K562 (cell line): ENCODE measurements around the gene RAB5B. TPM values are rescaled to one million over a fixed set of nuclear protein-coding genes. Genes with fewer than 3 reads are reported as not detected.

Experiments used
- HMGN3 ChIP-seq: IDR thresholded peaks from 2 replicates; pipeline ENCODE4 v1.6.1; 2011; ENCODE audit warnings: borderline replicate concordance, low read depth, mild to moderate bottlenecking, mixed read lengths, low read length; ENCODE audit not compliant: insufficient read length; ENCODE audit errors: extremely low read depth
- KDM5B ChIP-seq: fragments of 200-600 bp; sonication (generic); IDR thresholded peaks from 2 replicates; pipeline ENCODE4 v1.6.1; 2012; ENCODE audit warnings: low read depth, mild to moderate bottlenecking, moderate library complexity, low read length, control low read depth, inconsistent platforms; ENCODE audit not compliant: insufficient replicate concordance
- RAD21 ChIP-seq, 2 experiments: fragments of 250-450 bp in 1 of 2; fragments of 450-650 bp in 1 of 2; sonication (Bioruptor Pico) in 1 of 2; formaldehyde crosslinking in 1 of 2; IDR thresholded peaks in 1 of 2; conservative IDR thresholded peaks in 1 of 2; 2 replicates each; pipeline versions ENCODE4 v1.4.0 to v1.8.0; 2020 to 2022; ENCODE audit warnings: mild to moderate bottlenecking in 2 of 2, moderate library complexity in 1 of 2
- SREBF2 ChIP-seq: sonication (generic); formaldehyde crosslinking; IDR thresholded peaks from 2 replicates; pipeline ENCODE4 v1.4.0; 2020; ENCODE audit warnings: mild to moderate bottlenecking, missing genetic modification reagents
- ZBTB7A ChIP-seq: IDR thresholded peaks from 2 replicates; pipeline ENCODE4 v1.6.1; 2011; ENCODE audit warnings: low read depth, mild to moderate bottlenecking, low read length, moderate library complexity, borderline replicate concordance; ENCODE audit not compliant: control insufficient read depth
- polyA plus RNA-seq, 8 experiments: library from polyadenylated mRNA; depleted of rRNA in 4 of 8; stranded (reverse) in 5 of 8; unstranded in 3 of 8; fragments of >200 nt; fragmentation: Nextera tagmentation in 2 of 8; fragmentation: Illumina TruSeq in 1 of 8; extraction: Ambion mirVana in 2 of 8; extraction: Trizol in 1 of 8; gene quantifications; 2 replicates each; pipeline versions ENCODE4 v1.2.1 to v1.2.3, GENCODE V29; 2011 to 2014; ENCODE audit warnings: inconsistent platforms in 1 of 8, missing spikeins in 1 of 8
- total RNA-seq, 7 experiments: library from RNA; depleted of rRNA in 6 of 7; stranded (reverse); fragments of >200 nt in 6 of 7; fragmentation: Illumina TruSeq in 2 of 7; extraction: Trizol in 2 of 7; gene quantifications; 2 replicates each; pipeline versions ENCODE4 v1.2.1 to v1.2.3, GENCODE V29; 2011 to 2021; ENCODE audit warnings: low replicate concordance in 1 of 7
- TF ChIP-seq, protein P1 (sequence below): sonication (generic); formaldehyde crosslinking; IDR thresholded peaks from 2 replicates; pipeline ENCODE4 v1.4.0; 2020; ENCODE audit warnings: mild to moderate bottlenecking, missing genetic modification reagents
- TF ChIP-seq, protein P2 (sequence below): fragments of 250-450 bp; sonication (Bioruptor Pico); IDR thresholded peaks from 2 replicates; pipeline ENCODE4 v1.5.0; 2021
- TF ChIP-seq, protein P3 (sequence below), 2 experiments: fragments of 150-350 bp in 1 of 2; IDR thresholded peaks; 2 replicates each; pipeline ENCODE4 v1.6.1; 2012 to 2016; ENCODE audit warnings: low read depth in 2 of 2, low read length in 2 of 2, mild to moderate bottlenecking in 1 of 2, moderate library complexity in 1 of 2
- TF ChIP-seq, protein P4 (sequence below): IDR thresholded peaks from 3 replicates; pipeline ENCODE4 v1.6.1; 2011; ENCODE audit warnings: borderline replicate concordance, mild to moderate bottlenecking, moderate library complexity; ENCODE audit not compliant: insufficient read length; ENCODE audit errors: extremely low read depth
- TF ChIP-seq, protein P5 (sequence below): fragments of 450-650 bp; conservative IDR thresholded peaks from 2 replicates; pipeline ENCODE4 v1.6.1; 2016; ENCODE audit warnings: missing genetic modification characterization, low read depth, mild to moderate bottlenecking, missing compliant biosample characterization, moderate library complexity
- TF ChIP-seq, protein P6 (sequence below), 2 experiments: fragments of 450-650 bp in 1 of 2; sonication (generic) in 1 of 2; formaldehyde crosslinking in 1 of 2; IDR thresholded peaks in 1 of 2; conservative IDR thresholded peaks in 1 of 2; 2 replicates each; pipeline versions ENCODE4 v1.6.1 to v1.8.1; 2016 to 2023; ENCODE audit warnings: mild to moderate bottlenecking in 2 of 2, moderate library complexity in 2 of 2, inconsistent platforms in 1 of 2, missing genetic modification reagents in 1 of 2

The RAB5B gene
- total and polyA plus RNA-seq, 9 of the 15 experiments (the other 6 are each of a cell fraction or from before 2014, with no cell fraction given), result 6.8 to 73.8 (median 25.2) TPM

DNA sequence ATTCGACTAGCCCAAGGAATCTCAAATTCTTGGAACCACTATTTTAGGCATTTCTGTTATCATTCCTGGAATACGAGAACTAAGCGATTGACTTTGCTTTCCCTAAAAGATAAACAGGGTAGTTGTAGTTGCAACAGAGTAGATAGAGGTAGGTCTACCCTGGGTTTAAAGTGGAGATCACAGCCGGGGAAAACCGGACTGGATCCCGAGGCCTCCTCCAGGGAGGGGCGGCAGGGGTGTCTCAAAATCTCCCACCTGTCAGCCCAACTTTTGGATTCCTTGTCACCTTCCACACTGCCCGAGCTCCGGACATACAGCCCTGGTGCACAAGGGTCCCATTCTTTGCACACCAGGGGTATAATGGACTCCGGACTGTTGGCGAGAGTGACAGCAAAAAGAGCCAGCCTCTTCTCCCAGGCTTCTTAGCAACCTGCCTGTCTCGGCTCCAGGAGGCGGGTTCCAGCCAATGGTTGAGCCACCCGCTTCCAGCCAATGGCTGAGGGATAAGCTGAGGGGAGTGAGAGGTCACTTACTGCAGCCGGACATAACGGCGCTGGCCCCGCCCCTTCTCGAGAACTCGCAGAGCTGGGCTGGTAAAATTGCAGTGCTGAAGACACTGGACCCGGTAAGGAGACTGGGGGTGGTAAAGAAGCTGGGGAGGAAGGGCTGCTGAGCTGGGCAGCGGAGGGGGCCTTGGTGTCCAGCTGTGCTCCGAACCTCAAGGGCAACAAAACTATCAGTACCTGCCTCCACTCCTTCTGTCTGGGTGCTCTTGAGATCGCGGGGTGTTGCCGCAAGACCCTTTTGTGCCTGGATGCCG is 23.0 kb downstream of the RAB5B start, which contains the start of gene SUOX (continued):
- TF ChIP-seq, protein P1, sequence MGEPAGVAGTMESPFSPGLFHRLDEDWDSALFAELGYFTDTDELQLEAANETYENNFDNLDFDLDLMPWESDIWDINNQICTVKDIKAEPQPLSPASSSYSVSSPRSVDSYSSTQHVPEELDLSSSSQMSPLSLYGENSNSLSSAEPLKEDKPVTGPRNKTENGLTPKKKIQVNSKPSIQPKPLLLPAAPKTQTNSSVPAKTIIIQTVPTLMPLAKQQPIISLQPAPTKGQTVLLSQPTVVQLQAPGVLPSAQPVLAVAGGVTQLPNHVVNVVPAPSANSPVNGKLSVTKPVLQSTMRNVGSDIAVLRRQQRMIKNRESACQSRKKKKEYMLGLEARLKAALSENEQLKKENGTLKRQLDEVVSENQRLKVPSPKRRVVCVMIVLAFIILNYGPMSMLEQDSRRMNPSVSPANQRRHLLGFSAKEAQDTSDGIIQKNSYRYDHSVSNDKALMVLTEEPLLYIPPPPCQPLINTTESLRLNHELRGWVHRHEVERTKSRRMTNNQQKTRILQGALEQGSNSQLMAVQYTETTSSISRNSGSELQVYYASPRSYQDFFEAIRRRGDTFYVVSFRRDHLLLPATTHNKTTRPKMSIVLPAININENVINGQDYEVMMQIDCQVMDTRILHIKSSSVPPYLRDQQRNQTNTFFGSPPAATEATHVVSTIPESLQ (CRISPR knock-in tag), result no peak
- TF ChIP-seq ZBTB7A (0 out of 2 replicates have a peak, but pooled peaks have one; percentile 39), HMGN3 (no peak), SREBF2 (CRISPR knock-in tag) (no peak), KDM5B (peak; percentile 58), RAD21 (CRISPR knock-in tag; conservative IDR thresholded peaks at IDR 0.05 in 1 of 2, IDR thresholded peaks at IDR 0.05 in 1 of 2) (no peak)
- TF ChIP-seq, protein P2, sequence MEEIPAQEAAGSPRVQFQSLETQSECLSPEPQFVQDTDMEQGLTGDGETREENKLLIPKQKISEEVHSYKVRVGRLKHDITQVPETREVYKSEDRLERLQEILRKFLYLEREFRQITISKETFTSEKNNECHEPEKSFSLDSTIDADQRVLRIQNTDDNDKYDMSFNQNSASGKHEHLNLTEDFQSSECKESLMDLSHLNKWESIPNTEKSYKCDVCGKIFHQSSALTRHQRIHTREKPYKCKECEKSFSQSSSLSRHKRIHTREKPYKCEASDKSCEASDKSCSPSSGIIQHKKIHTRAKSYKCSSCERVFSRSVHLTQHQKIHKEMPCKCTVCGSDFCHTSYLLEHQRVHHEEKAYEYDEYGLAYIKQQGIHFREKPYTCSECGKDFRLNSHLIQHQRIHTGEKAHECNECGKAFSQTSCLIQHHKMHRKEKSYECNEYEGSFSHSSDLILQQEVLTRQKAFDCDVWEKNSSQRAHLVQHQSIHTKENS (CRISPR knock-in tag), result no peak
- TF ChIP-seq, protein P3, sequence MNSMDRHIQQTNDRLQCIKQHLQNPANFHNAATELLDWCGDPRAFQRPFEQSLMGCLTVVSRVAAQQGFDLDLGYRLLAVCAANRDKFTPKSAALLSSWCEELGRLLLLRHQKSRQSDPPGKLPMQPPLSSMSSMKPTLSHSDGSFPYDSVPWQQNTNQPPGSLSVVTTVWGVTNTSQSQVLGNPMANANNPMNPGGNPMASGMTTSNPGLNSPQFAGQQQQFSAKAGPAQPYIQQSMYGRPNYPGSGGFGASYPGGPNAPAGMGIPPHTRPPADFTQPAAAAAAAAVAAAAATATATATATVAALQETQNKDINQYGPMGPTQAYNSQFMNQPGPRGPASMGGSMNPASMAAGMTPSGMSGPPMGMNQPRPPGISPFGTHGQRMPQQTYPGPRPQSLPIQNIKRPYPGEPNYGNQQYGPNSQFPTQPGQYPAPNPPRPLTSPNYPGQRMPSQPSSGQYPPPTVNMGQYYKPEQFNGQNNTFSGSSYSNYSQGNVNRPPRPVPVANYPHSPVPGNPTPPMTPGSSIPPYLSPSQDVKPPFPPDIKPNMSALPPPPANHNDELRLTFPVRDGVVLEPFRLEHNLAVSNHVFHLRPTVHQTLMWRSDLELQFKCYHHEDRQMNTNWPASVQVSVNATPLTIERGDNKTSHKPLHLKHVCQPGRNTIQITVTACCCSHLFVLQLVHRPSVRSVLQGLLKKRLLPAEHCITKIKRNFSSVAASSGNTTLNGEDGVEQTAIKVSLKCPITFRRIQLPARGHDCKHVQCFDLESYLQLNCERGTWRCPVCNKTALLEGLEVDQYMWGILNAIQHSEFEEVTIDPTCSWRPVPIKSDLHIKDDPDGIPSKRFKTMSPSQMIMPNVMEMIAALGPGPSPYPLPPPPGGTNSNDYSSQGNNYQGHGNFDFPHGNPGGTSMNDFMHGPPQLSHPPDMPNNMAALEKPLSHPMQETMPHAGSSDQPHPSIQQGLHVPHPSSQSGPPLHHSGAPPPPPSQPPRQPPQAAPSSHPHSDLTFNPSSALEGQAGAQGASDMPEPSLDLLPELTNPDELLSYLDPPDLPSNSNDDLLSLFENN (IDR thresholded peaks at IDR 0.05; ENCODE audit: low read depth in 2 of 2, low read length in 2 of 2), result no peak
- TF ChIP-seq, protein P4, sequence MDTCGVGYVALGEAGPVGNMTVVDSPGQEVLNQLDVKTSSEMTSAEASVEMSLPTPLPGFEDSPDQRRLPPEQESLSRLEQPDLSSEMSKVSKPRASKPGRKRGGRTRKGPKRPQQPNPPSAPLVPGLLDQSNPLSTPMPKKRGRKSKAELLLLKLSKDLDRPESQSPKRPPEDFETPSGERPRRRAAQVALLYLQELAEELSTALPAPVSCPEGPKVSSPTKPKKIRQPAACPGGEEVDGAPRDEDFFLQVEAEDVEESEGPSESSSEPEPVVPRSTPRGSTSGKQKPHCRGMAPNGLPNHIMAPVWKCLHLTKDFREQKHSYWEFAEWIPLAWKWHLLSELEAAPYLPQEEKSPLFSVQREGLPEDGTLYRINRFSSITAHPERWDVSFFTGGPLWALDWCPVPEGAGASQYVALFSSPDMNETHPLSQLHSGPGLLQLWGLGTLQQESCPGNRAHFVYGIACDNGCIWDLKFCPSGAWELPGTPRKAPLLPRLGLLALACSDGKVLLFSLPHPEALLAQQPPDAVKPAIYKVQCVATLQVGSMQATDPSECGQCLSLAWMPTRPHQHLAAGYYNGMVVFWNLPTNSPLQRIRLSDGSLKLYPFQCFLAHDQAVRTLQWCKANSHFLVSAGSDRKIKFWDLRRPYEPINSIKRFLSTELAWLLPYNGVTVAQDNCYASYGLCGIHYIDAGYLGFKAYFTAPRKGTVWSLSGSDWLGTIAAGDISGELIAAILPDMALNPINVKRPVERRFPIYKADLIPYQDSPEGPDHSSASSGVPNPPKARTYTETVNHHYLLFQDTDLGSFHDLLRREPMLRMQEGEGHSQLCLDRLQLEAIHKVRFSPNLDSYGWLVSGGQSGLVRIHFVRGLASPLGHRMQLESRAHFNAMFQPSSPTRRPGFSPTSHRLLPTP, result no peak
- TF ChIP-seq, protein P5, sequence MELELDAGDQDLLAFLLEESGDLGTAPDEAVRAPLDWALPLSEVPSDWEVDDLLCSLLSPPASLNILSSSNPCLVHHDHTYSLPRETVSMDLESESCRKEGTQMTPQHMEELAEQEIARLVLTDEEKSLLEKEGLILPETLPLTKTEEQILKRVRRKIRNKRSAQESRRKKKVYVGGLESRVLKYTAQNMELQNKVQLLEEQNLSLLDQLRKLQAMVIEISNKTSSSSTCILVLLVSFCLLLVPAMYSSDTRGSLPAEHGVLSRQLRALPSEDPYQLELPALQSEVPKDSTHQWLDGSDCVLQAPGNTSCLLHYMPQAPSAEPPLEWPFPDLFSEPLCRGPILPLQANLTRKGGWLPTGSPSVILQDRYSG (tag), result no peak
- TF ChIP-seq, protein P6, sequence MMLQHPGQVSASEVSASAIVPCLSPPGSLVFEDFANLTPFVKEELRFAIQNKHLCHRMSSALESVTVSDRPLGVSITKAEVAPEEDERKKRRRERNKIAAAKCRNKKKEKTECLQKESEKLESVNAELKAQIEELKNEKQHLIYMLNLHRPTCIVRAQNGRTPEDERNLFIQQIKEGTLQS (IDR thresholded peaks at IDR 0.05), result no peak
- TF ChIP-seq, protein P6 (CRISPR knock-in tag; conservative IDR thresholded peaks at IDR 0.05), result no peak; the same call in 1 of the 2 replicates
